Psoas muscle (tissue), 8 donors: ENCODE data around the gene PADI2. TPM values are rescaled to one million over a fixed set of nuclear protein-coding genes. Genes with fewer than 3 reads are reported as not detected.

Experiments
- ATAC-seq, 4 donors: fragments of 200-7000 bp; cut with Tn5 transposase; one replicate each; pipeline ENCODE4 v1.9.1; 2020; ENCODE audit warnings: moderate library complexity in 3 of 4, mild to moderate bottlenecking in 2 of 4
- DNase-seq, 2 donors: peaks; one replicate each; pipeline ENCODE4 v3.0.0-alpha.2; 2020
- H3K27ac ChIP-seq: fragments of 200-600 bp; one replicate; pipeline ENCODE4 v1.8.0; 2022
- H3K27me3 ChIP-seq, 3 donors: fragments of 200-600 bp in 1 of 3; one replicate each; pipeline versions ENCODE4 v1.6.1 to v1.8.0; 2013 to 2022; ENCODE audit warnings: low read length in 2 of 3, mild to moderate bottlenecking in 2 of 3, moderate library complexity in 1 of 3; ENCODE audit not compliant: insufficient read depth in 3 of 3
- H3K36me3 ChIP-seq, 2 donors: fragments of 200-600 bp in 1 of 2; one replicate each; pipeline versions ENCODE4 v1.6.1 to v1.8.0; 2013 to 2022; ENCODE audit warnings: low read depth in 1 of 2, mild to moderate bottlenecking in 1 of 2, moderate library complexity in 1 of 2; ENCODE audit not compliant: insufficient read depth in 1 of 2
- H3K4me1 ChIP-seq: fragments of 200-600 bp; one replicate; pipeline ENCODE4 v1.8.0; 2022
- H3K4me3 ChIP-seq: fragments of 200-600 bp; one replicate; pipeline ENCODE4 v1.8.0; 2022; ENCODE audit warnings: mild to moderate bottlenecking
- H3K9me3 ChIP-seq: fragments of 200-600 bp; one replicate; pipeline ENCODE4 v1.8.0; 2022
- CTCF ChIP-seq: fragments of 200-600 bp; IDR thresholded peaks from one replicate; pipeline ENCODE4 v1.8.0; 2022; ENCODE audit warnings: antibody characterized with exemption
- WGBS, 3 donors: extraction: QIAGEN DNeasy Blood & Tissue Kit; methylation state at CpG; one replicate each; pipeline versions ENCODE4 v1.1.6 to v1.1.7; 2013; 5-methylcytosine and 5-hydroxymethylcytosine counted together
- intact Hi-C, 2 donors: fragments of 100-400 bp; cut with DNase I; formaldehyde crosslinking; loops; one replicate each; pipeline versions ENCODE4 v1.11.0 to v1.14.2; 2022
- polyA plus RNA-seq, 3 donors: library from polyadenylated mRNA; stranded (reverse); fragments of 200-250 nt; gene quantifications; one replicate each; pipeline ENCODE4 v1.2.3, GENCODE V29; 2013
- total RNA-seq, 4 donors: library from RNA; stranded (reverse); fragmentation: NEBNext Ultra II Directional in 2 of 4; extraction: Animal tissue kit (Norgen Biotek cat#: 25700) in 2 of 4; gene quantifications; one replicate each; pipeline versions ENCODE4 v1.2.1 to v1.2.4, GENCODE V29; 2021 to 2023
- donor health status: healthy with polysubstance abuse.
- donor health status: DM: no; HTN: no; CAD: no; lungs with moderate emphysema.
- donor health status: Bipolar disorder and iron deficiency.
- donor health status: healthy.
- donor health status: DM: yes; HTN: yes; CAD: no.
- donor health status: DM: no; HTN: no; CAD: no.
- donor health status: DM: no; HTN: no; CAD: no.
- donor health status: DM: yes; HTN: yes; CAD: no.

The PADI2 gene
- total and polyA plus RNA-seq, 7 donors, result 58.1 to 956 (median 198) TPM

GRCh38 chr1:17082761-17083160, 36.5 kb downstream of the PADI2 start:
- peak overlapping the region; percentile 69 for H3K27ac ChIP-seq
- H3K27me3 ChIP-seq, result no peaks in the 10 kb centered on the region
- no peak for ATAC-seq
- intact Hi-C loops, result no loop called here
- no peak for DNase-seq
- H3K4me1 ChIP-seq, result peaks cover 18% of the 10 kb centered on the region
- H3K36me3 ChIP-seq, result peaks cover 0 to 100% of the 10 kb centered on the region in 2 donors
- no peaks in the 10 kb centered on the region for H3K9me3 ChIP-seq
- no peak overlapping the region for H3K4me3 ChIP-seq
- WGBS, 3 donors, result 86 to 93% (median 89%) methylated on average over 3 of the region's 3 CpGs
- no peak for TF ChIP-seq CTCF

GRCh38 chr1:17081439-17081838, 37.8 kb downstream of the PADI2 start:
- ATAC-seq, result peak; percentile 47 to 76 (median 66)
- no peaks in the 10 kb centered on the region for H3K9me3 ChIP-seq
- H3K4me1 ChIP-seq, result peaks cover 18% of the 10 kb centered on the region
- TF ChIP-seq CTCF, result no peak
- no peak overlapping the region for H3K4me3 ChIP-seq
- H3K27ac ChIP-seq, result peak overlapping the region; percentile 69
- WGBS, 3 donors, result 25 to 37% (median 27%) methylated on average over 2 of the region's 2 CpGs
- peaks cover 0 to 100% of the 10 kb centered on the region in 2 donors for H3K36me3 ChIP-seq
- H3K27me3 ChIP-seq, result no peaks in the 10 kb centered on the region
- intact Hi-C loops, result no loop called here
- DNase-seq, result no peak

GRCh38 chr1:17080880-17081279, 38.4 kb downstream of the PADI2 start:
- DNase-seq (no peak), ATAC-seq (peak; percentile 44 to 56 (median 46))
- no peak overlapping the region for H3K4me3 ChIP-seq
- H3K9me3 ChIP-seq, result no peaks in the 10 kb centered on the region
- H3K27me3 ChIP-seq, result no peaks in the 10 kb centered on the region
- peaks cover 18% of the 10 kb centered on the region for H3K4me1 ChIP-seq
- WGBS, 3 donors, result 32 to 61% (median 40%) methylated on average over 4 of the region's 4 CpGs
- H3K36me3 ChIP-seq, result peaks cover 0 to 99% of the 10 kb centered on the region in 2 donors
- peak overlapping the region; percentile 69 for H3K27ac ChIP-seq
- TF ChIP-seq CTCF, result no peak
- intact Hi-C loops, result no loop called here

- Histone ChIP-seq H3K4me3 (no peak overlapping the region), H3K4me1 (peaks cover 18% of the 10 kb centered on the region), H3K27me3 (no peaks in the 10 kb centered on the region), H3K36me3 (peaks cover 0 to 99% of the 10 kb centered on the region in 2 donors), H3K27ac (peak overlapping the region; percentile 69), H3K9me3 (no peaks in the 10 kb centered on the region)
- no peak for TF ChIP-seq CTCF
- intact Hi-C loops, result no loop called here
- no peak for DNase-seq
- no peak for ATAC-seq
- 74 to 79% (median 78%) methylated on average over 8 of the region's 8 CpGs for WGBS, 3 donors
These were observed 39.0 kb downstream of the PADI2 start for GRCh38 chr1:17080085-17080759.
